ENCODE measurements around the gene ZNF274. TPM values are rescaled to one million over a fixed set of nuclear protein-coding genes. Genes with fewer than 3 reads are reported as not detected.

ZNF274 gene
- total and polyA plus RNA-seq, 10 donors = 17.5 to 53.4 (median 34.6) TPM

GRCh38 chr19:58166708-58167280 is 16.1 kb upstream of the ZNF274 start:
- H3K36me3 ChIP-seq = no peaks in the 10 kb centered on the region
- no peaks in the 10 kb centered on the region for H3K4me1 ChIP-seq
- H3K4me3 ChIP-seq = no peak overlapping the region
- 59 to 67% (median 63%) methylated on average over 4 of the region's 4 CpGs for WGBS, 5 donors
- DNase-seq = no peak
- no peak overlapping the region for H3K27ac ChIP-seq
- TF ChIP-seq POLR2AphosphoS5 (IDR thresholded peaks at IDR 0.05) = no peak
- no peak for TF ChIP-seq POLR2A (IDR thresholded peaks at IDR 0.05)
- no peak for TF ChIP-seq CTCF (IDR thresholded peaks at IDR 0.05 in 8 of 11, conservative IDR thresholded peaks at IDR 0.05 in 3 of 11)
- no peaks in the 10 kb centered on the region for H3K27me3 ChIP-seq (replicated peaks in 1 of 7)
- H3K9me3 ChIP-seq = peaks cover 39 to 100% (median 100%) of the 10 kb centered on the region in 8 donors
- intact Hi-C loops (cut with DNase I; ENCODE audit: low total_unique reads) = no loop called here

GRCh38 chr19:58170860-58171259 is 12.0 kb upstream of the ZNF274 start:
- Histone ChIP-seq H3K9me3 (peaks cover 31 to 100% (median 100%) of the 10 kb centered on the region in 8 donors), H3K27me3 (replicated peaks in 1 of 7) (no peaks in the 10 kb centered on the region), H3K27ac (no peak overlapping the region), H3K4me1 (no peaks in the 10 kb centered on the region), H3K36me3 (no peaks in the 10 kb centered on the region), H3K4me3 (no peak overlapping the region)
- intact Hi-C loops (cut with DNase I; ENCODE audit: low total_unique reads) = no loop called here
- WGBS, 5 donors = 22 to 70% (median 56%) methylated on average over 1 of the region's 1 CpG
- DNase-seq = no peak
- TF ChIP-seq POLR2A (IDR thresholded peaks at IDR 0.05) = no peak
- no peak for TF ChIP-seq CTCF (IDR thresholded peaks at IDR 0.05 in 8 of 11, conservative IDR thresholded peaks at IDR 0.05 in 3 of 11)
- TF ChIP-seq POLR2AphosphoS5 (IDR thresholded peaks at IDR 0.05) = no peak

GRCh38 chr19:58181902-58182576 is 822 bp upstream of the ZNF274 start:
- DNase-seq = peak; percentile 81
- Histone ChIP-seq H3K27me3 (replicated peaks in 1 of 7) (no peaks in the 10 kb centered on the region), H3K27ac (peak overlapping the region; percentile 98 to 100 (median 100)), H3K4me1 (peaks cover 4 to 20% (median 11%) of the 10 kb centered on the region in 6 donors), H3K4me3 (peak overlapping the region in 6 of 8 donors; percentile 47 to 92 (median 68)), H3K9me3 (peaks cover 48 to 96% (median 92%) of the 10 kb centered on the region in 8 donors), H3K36me3 (peaks cover 9 to 78% (median 46%) of the 10 kb centered on the region in 6 donors)
- no peak for TF ChIP-seq POLR2AphosphoS5 (IDR thresholded peaks at IDR 0.05)
- TF ChIP-seq CTCF (IDR thresholded peaks at IDR 0.05 in 8 of 11, conservative IDR thresholded peaks at IDR 0.05 in 3 of 11) = peak in 9 of 11 experiments; percentile 14 to 64 (median 36)
- intact Hi-C loops (cut with DNase I; ENCODE audit: low total_unique reads) = no loop called here
- 46 to 64% (median 54%) methylated on average over 4 of the region's 4 CpGs for WGBS, 5 donors

GRCh38 chr19:58182577-58182988 is 278 bp upstream of the ZNF274 start:
- H3K4me3 ChIP-seq = peak overlapping the region in 7 of 8 donors; percentile 47 to 92 (median 68)
- no peak for DNase-seq
- H3K4me1 ChIP-seq = peaks cover 4 to 20% (median 11%) of the 10 kb centered on the region in 6 donors
- H3K9me3 ChIP-seq = peaks cover 52 to 96% (median 92%) of the 10 kb centered on the region in 8 donors
- TF ChIP-seq POLR2A (IDR thresholded peaks at IDR 0.05) (no peak), CTCF (IDR thresholded peaks at IDR 0.05 in 8 of 11, conservative IDR thresholded peaks at IDR 0.05 in 3 of 11) (no peak), POLR2AphosphoS5 (IDR thresholded peaks at IDR 0.05) (no peak)
- peak overlapping the region; percentile 98 to 100 (median 100) for H3K27ac ChIP-seq
- H3K27me3 ChIP-seq (replicated peaks in 1 of 7) = no peaks in the 10 kb centered on the region
- intact Hi-C loops (cut with DNase I; ENCODE audit: low total_unique reads) = no loop called here
- peaks cover 15 to 78% (median 51%) of the 10 kb centered on the region in 6 donors for H3K36me3 ChIP-seq
- WGBS, 5 donors = 5 to 12% (median 8%) methylated on average over 17 of the region's 17 CpGs
